Measurements from ENCODE around the gene HCAR2.
"Not testable (repeated sequence)": the region's sequence is repeated elsewhere in the genome, so short reads cannot be mapped to it uniquely, and the experiment has no call there.

- not testable (repeated sequence) for TF ChIP-seq CTCF (IDR thresholded peaks at IDR 0.05; ENCODE audit: low read length); EZH2 (IDR thresholded peaks at IDR 0.05; ENCODE audit: borderline replicate concordance, low read length)
Measured at GRCh38 chr12:122703841-122704240, 684 bp upstream of the HCAR2 start.
